Activated naive CD4-positive, alpha-beta T cell treated with Interleukin-2 at 50 U/mL for 16 hours (primary cell): ENCODE measurements around the gene VIT.
"Not testable (repeated sequence)": the region's sequence is repeated elsewhere in the genome, so short reads cannot be mapped to it uniquely, and the experiment has no call there.

Experiments
- DNase-seq: peaks from one replicate; pipeline ENCODE4 v3.0.0-alpha.2; 2020

The VIT gene

DNA sequence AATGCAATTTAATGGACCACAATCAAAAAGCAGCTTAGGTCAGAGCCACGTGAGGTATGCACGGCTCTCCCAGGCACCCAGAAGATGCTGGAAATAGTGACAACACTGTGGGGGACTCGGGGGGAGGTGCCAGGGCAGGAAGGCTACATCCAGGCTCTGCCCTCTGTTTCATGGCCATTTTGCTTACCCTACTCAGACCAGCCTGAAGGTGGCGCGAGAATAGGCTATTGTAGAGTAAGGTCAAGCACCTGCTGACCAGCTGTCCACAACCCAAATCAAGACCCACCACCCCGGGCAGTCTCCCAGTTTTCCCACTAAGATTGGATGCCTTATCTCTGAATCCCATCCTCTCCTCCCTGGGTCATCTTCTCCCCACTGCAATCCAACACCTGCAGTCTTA lies 115.7 kb downstream of the VIT start:
- no peak for DNase-seq

DNA sequence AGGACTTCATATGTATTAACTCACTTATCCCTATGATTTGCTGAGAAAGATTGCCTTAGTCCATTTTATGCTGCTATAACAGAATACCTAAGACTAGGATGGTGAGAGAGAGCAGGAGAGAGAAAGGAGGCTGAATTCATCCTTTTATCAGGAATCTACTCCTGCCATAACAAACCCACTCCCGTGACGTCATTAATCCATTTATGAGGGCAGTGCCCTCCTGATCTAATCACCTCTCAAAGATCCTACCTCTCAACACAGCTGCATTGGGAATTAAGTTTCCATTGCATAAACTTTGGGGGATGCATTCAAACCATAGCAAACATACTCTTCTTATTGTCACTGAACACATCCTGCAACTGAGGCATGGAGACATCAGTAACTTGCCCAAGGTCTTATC lies 122.0 kb downstream of the VIT start:
- DNase-seq, result no peak

DNA sequence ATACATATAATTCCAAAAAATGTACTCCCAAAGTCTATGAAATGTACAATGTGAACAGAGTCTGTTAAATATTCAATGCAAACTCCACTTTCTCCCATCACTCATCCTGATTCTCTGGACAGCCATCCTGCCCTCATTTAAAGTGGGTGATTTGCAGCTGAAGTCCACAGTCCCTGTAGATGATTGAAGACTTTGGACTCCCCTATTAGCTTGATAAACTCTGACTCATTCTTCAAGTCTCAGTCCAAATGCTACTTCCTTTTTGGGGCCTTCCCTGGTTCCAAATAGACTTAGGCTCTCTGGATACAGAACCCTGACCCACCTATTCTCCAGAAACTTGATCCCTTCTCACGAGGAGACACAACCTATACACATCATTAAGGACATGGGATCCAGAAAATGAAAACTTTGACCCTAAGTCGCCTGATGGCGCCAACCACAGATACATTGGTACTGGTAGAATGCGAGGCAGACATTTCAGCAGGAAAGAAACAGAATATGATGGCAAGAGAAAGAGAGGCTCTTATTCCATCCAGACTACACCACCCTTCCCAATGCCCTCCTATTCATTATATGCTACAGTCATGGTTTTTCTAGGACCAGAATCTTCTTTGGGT lies 122.7 kb downstream of the VIT start:
- no peak for DNase-seq

- no peak for DNase-seq
Observed at GRCh38 chr2:36820942-36821605, 124.6 kb downstream of the VIT start.

DNA sequence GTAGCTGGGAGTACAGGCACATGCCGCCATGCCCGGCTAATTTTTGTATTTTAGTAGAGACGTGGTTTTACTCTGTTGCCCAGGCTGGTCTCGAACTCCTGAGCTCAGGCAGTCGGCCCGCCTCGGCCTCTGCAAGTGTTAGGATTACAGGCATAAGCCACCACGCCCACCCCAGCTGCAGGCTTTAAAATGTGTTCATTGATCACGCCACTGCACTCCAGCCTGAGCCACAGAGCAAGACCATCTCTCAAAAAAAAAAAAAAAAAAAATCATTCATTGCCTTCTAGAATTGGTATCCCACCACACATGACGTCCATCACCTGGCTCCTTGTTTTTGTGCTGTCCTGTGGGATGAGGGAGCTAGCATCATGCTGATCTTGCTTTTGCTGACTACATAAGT lies 127.4 kb downstream of the VIT start:
- DNase-seq, result no peak

GRCh38 chr2:36824273-36824672 lies 127.8 kb downstream of the VIT start:
- DNase-seq, result no peak

GRCh38 chr2:36824683-36825082 lies 128.2 kb downstream of the VIT start:
- not testable (repeated sequence) for DNase-seq

GRCh38 chr2:36831185-36831584 lies 134.7 kb downstream of the VIT start:
- no peak for DNase-seq

DNA sequence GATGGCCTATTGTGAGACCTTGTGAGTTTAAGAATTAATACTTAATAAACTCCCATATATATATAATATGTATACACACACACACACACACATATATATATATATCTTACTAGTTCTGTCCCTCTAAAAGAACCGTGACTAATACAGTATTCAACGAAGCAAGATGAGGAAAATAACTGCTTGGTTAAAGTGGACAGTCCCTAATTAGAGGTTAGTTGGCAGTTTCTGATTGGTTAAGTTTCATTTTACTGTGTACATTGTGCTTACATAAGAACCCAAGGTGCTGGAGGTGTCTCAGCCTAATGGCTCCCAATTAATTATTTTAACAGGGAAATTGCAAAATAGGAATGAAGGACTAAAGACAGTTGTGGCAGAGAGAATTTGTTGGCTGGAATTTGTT lies 137.7 kb downstream of the VIT start:
- DNase-seq, result no peak

DNA sequence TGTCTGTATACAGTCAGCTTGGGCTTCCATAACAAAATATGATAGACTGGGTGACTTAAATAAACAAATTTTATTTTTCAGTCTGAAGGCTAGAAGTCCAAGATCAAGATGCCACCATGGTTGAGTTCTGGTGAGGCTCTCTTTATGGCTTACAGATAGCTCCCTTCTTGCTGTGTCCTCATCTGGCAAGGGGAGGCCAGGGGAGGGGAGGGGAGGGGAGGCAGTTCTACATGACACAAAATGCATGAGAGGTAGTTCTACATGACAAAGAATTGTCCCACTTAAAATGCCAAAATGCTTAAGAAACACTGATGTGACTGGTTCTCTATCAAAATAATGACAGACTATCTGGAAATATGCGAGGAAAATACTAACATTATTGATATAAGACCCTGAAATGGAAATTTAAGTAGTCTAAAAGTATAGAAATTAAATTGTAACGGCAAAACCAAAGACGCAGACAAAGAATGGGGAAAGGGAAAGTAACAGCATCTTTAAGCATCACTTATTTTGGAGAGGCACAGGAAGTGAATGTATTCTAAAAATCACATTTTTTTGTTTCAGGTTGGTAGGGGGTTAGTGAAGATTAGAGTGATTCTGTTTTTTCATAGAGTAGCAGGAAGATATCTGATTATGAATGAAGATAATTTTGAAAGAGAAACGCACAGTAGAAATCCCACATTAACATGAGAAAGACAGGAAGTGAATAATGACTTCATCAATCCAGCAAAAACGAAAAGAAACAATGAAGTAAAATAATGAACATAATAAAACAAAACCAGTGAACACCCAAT lies 138.4 kb downstream of the VIT start:
- no peak for DNase-seq

DNA sequence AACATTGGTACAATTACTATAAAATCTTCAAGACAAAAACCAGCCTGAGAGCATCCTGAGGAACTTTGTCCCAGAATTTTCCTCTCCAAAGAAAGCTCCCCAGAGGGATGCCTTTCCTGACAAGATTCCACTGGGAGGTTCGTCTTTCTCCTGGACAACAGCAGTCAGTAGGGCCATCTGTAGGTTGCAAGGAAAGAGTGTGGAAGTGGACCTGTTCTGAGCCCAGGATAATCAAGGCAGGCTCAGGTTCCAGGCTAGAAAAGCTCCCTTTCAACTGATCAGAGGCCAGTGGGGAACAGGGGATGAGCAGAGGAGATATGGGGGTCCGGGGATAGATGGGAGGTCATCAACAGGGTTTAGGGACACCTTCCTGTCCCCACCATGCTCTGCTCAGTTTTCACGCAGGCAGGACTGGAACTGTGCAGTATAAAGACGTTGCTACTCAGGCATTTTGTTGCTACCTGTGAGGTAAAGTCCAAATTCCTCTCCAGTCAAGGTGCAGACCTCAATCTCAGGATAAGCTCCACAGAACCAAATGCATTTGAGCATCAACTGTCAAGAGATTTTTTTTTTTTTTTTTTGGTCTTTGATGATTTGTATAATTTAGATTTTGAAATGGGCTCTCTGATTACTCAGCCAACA lies 143.6 kb downstream of the VIT start:
- no peak for DNase-seq

DNA sequence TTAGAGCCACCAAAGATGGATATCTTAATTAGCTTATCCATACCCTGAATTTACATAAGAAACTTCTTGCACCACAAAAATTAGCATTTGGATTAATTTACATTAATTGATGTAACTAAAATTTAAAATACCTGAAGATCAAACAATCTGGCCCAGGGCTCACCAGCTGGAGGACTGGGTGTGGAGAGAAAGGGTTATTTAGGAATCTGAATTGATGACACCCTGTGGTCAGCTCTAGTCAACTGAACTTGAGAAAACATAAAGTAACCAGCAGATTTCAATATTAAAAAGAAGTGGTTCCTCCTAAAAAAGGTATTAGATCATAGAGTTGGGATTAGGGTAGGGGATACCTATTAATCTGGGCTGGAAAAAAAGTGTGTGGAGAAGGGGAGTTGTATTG lies 147.3 kb downstream of the VIT start:
- DNase-seq, result no peak

DNA sequence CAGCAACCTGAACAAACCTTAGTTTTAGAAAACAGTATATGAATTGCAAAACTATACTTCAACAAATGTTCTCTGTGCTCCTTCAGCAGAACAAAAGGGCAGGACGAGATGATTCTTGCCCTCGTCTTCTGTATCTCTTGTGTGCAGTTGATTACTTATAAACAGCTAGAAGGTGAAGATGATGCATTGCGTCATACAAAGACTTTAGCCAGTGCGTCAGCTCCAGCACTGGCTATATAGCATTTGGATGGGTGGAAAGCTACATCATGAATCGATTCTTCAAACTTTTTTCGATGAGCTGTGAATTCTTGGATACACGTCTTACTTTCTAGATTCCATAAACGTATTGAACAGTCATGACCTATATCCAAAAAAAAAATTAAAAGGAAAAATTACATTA lies 152.8 kb downstream of the VIT start:
- no peak for DNase-seq

GRCh38 chr2:36854241-36854640 lies 157.7 kb downstream of the VIT start:
- no peak for DNase-seq

DNA sequence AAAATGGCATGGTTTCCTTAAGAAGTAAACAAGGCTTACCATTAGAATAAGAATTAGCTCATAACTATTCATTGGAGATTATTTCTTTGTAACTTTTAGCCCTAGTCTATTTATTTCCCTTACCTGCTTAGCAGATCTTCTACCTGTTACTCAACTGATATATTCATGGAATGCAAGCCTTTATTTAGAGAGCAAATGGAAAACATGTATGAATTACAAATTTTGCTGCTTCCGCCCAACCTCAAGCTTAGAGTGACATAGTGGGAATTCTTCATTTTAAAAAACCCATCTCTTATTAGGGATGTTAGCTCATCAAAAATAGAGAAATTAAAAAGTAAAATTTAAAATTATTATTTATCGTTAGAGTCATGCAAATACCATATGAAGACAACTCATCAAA lies 158.9 kb downstream of the VIT start:
- DNase-seq, result no peak

- DNase-seq, result no peak
Observed at GRCh38 chr2:36857713-36858112, 161.2 kb downstream of the VIT start.

DNA sequence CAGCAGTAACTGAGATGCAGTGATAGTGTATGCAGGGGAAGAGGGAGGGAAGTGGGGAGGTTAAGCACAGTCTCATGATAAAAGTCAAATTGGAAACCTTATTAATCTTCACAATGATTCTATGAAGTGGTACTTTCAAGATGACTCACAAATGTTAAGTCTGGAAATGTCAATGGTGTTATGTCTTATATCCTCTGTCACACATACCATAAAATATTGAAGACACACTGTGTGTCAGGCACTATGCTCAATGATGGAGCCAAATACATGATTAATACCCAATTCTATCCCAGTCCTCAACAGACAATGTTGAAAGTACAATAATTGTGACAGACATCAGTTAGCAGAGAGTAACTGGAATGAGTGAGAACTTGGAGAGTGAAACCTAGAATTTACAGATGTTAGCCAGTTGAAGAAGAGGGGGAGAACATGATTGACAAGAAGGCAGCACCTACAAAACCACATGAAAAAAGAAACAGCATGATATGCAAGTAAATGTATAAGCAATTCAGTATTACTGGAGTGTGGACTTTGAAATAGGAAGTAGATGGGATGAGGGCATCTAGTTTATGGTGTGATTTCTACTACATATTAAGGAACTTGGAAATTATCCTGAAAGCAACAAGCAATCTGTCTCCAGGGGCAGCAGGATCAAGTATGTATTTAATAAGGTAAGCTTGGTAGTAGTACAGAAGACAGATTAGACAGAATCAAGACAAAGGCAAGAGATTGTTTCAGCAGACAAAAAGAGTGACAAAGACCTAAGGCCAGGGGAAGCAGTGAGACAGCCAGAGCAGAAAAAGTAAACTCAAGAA lies 162.3 kb downstream of the VIT start:
- DNase-seq, result no peak

GRCh38 chr2:36859366-36859792 lies 162.9 kb downstream of the VIT start:
- DNase-seq, result no peak

- DNase-seq, result no peak
Observed at GRCh38 chr2:36861896-36862295, 165.4 kb downstream of the VIT start.
